Amygdala (tissue), 56 donors: ENCODE data around the gene ZMYND8.
A peak's percentile ranks its signal among the peaks of the same experiment; 100 is the strongest.

Experiments used
- DNase-seq, 56 donors: peaks; one replicate each; lab custom pipeline; 2025; lab: John Stamatoyannopoulos, UW

ZMYND8 gene

DNA sequence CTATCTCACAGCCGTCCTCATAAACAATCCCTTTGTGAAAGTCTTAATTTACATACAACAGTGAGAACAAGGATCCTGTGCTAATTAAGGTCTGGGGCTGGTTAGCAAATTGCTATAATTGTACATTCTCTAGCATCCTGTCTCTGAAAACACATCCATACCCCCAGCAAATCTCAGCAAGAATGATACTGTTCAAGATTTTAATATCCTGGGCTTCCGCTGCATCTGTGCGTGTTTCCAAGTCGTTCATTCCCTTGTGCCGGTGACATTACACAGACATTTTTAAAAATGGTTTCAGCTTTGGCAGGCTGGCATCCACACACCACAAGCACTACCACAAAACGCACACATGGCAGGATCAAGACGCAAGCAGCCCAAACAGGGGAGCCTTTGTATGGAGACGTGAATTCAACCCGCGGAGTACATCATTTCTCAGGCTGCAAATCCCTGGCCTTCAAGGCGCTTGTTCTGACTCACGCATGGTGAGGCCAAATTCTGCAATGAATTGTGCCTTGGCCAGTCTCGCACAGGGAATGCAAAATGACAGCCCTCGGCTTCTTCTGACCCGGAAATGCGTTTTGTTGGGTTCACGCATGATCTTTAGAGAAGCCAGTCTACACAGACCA is 20.3 kb downstream of the ZMYND8 start:
- DNase-seq = peak in 50 of 56 donors; percentile 24 to 86 (median 65)

DNA sequence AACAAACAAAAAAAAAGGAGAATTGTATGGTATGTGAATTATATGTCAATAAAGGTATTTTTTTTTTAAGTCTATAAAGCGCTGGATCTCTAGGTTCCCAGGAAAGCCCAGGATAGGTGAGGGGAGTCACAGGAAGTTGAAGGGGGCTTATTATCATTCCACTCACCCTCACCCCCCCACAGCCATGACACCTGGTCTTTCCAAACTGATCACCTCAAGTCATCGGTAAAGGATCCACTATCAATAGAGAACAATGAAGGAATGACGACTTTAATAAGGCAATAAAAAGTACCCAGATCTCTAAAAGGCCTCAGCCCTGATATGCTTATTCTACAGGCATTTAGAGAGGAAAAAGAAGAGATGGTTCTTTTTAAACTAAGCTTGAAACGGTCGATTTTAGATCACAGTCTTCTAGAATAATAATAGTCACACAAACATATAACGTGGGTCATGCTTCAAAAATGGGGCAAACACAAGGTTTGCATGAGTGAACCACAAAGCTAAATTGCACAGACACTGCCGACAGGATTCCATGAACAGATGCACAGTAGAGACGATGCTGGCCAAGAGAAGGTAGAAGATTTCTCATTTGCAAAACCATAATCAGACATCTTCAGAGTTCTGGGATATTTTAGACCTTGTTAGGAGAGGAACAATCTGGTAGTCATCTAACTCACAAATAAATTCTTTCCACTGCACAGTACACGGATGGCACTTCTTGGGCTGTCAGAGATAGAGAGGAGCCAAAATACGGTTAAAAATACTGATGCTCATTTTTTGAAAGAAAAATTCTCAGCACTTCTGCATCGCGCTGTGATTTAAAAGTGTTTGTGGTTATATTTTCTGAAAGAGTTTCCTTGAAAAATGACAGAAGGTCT is 21.0 kb downstream of the ZMYND8 start:
- DNase-seq = no peak

DNA sequence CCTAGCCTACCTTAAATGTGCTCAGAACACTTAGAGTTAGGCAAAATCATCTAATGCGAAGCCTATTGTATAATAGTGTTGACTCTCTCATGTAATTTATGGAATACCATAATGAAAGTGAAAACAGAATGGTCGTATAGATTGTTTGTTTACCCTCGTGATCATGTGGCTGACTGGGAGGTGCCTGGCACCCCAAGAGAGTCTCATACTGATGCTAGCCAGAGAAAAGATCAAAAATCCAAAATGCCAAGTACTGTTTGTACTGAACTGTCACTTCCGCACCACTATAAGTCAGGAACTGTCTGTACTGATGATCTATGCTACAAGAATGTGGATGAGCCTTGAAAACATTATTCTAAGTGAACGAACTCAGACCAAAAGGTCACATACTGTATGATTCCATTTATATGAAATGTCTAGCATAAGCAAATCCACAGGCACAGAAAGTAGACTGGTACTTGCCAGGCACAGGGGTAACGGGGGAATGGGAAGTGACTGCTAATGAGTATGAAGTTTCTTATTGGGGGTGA is 22.4 kb downstream of the ZMYND8 start:
- peak in 3 of 56 donors; percentile 13 to 28 (median 22) for DNase-seq

DNA sequence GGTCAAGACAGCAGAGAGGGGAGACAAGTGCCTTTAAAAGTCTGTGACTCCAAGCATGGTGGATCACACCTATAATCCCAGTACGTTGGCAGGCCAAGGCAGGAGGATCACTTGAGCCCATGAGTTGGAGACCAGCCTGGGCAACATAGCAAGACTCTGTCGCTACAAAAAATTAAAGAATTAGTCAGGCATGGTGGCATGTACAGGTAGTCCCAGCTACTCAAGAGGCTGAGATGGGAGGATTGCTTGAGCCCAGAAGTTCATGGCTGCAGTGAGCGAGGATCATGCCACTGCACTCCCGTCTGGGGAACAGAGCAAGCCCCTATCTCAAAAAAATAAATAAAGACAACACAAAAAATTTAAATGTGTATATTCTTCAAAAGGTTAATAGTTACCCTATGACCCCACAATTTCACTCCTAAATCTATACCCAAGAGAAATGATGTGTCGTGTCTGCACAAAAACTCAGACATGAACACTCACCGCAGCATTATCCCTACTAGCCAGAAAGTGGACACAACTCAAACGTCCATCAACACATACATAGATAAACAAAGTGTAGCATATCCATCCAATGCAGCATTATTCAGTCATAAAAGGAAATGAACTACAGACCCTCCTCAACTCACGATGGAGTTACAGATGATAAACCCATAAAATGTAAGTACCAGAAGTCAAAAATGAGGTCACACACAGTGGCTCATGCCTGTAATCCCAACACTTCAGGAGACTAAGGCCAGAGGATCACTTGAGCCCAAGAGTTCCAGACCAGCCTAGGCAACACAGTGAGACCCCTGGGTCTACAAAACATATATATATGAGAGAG is 23.9 kb downstream of the ZMYND8 start:
- DNase-seq = no peak

DNA sequence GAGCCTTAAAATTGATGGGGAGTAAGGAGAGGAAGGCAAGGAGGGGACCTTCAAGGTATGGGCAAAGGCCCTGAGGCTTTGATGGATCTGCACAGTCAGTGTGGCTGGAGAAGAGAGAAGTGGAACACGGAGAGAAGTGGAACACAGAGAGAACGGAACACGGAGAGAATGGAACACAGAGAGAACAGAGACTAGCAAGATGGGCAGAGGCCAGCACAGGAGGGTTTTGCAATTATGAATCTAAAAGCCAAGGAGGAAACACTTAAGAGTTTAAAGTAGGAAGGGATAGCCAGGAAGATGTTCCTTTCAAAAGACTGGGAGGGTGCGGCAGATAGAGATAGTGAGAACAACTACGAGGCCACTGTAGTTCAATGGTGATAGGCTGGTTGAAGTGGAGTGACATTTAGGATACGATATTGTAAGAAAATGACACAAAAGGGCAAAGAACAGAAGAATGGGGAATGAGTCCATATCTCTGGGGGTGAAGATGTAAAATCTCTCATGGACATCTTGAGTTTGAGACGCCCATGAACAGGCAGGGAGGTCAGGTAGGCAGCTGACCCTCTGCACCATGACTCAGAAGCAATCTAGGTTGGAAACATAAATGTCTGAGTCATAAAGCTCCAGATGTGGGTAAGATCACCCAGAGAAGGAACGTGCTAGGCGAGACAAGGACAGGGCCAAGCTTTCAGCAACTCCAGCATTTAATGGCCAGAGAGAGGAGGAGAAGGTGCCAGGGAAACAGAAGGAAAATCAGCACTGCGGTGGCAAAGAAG is 25.4 kb downstream of the ZMYND8 start:
- DNase-seq = no peak

DNA sequence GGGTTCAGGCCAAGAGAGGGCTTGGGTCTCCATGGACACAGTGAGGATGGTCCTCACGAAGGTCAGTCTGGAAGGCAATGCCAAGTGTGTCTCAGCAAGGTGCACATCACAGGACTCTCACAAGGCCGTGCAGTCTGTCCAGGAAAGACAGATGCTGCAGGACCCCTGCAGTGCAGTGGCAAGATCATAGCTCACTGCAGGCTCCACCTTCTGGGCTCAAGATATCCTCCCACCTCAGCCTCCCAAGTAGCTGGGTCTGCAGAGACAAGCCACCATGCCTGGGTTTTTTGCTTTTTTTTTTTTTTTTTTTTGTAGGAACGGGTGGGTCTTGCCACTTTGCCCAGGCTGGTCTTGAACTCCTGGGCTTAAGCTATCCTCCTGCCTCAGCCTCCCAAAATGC is 26.4 kb downstream of the ZMYND8 start:
- no peak for DNase-seq

DNA sequence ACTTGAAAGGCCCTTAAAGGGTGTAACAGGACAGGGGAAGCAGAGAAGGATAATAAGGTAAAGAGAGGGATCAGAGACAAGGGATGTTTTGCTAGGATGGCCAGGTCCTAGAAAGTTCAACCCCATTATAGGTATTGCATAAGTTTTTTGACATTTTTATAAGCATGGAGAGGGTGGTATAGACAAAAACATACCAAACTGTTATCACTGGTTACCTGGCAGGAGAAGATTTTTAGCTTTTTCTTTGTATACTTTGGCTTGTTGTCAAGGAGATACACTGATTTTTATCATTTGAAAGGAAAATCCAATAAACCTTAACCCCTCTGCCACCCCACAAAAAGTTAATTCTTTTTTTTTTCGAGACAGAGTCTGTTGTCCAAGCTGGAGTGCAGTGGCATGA is 28.4 kb downstream of the ZMYND8 start:
- no peak for DNase-seq

DNA sequence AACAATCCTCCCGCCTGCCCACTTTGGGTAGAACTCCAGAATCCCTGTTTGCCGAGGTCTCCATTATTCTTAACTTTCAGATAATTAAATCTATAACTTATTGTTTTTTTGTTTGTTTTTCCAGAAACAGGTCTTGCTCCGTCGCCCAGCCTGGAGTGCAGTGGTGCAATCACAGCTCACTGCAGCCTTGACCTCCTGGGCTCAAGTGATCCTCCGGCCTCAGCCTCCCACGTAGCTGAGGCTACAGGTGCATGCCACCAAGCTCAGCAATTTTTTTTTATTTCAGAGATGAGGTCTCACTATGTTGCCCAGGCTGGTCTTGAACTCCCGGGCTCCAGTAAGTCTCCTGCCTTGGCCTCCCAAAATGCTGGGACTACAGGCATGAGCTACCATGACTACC is 28.8 kb downstream of the ZMYND8 start:
- DNase-seq = no peak

DNA sequence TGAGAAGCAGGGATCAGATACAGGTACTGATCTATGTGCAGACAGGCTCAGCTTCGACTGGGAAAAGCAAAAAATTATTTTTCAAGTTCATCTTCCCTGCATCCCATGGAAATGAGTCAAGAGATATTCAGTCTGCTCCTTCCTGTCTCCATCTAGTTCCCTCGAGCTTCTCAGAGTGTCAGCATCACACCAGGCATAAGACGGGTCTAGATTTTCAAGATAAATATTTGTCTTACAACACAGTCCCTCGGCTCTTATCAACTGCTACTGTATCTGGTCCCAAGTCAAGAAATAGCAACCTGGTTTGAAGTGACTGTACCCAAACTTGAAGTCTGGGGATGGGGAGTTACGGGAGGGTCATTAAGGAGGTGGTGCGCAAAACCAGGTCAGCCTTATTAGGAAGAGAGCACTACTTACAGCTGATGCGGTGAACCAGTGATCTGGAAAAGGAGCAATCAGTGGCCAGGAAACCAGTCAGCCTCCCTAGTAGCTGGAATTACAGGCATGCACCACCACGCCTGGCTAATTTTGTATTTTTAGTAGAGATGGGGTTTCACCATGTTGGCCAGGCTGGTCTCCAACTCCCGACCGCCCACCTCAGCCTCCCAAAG is 29.7 kb downstream of the ZMYND8 start:
- DNase-seq = no peak

DNA sequence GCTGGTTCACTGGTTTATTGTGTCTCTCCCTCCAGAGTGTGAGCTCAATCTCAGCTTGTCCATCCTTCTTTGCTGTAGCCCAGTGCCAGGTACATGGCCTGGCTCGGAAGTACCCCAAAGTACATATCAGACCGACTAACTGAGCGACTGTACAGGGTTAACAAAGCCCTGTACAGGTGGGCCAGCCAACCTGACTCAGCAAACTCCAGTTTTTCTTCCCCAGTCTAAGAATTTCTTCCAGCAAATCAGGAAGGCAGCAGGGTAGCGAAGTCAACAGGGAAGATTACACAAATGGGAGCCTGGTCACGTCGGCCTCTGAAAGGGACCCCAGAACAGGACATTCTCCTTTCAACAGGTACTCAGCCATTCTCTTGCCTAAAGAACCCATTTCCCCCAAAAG is 31.3 kb downstream of the ZMYND8 start:
- no peak for DNase-seq

DNA sequence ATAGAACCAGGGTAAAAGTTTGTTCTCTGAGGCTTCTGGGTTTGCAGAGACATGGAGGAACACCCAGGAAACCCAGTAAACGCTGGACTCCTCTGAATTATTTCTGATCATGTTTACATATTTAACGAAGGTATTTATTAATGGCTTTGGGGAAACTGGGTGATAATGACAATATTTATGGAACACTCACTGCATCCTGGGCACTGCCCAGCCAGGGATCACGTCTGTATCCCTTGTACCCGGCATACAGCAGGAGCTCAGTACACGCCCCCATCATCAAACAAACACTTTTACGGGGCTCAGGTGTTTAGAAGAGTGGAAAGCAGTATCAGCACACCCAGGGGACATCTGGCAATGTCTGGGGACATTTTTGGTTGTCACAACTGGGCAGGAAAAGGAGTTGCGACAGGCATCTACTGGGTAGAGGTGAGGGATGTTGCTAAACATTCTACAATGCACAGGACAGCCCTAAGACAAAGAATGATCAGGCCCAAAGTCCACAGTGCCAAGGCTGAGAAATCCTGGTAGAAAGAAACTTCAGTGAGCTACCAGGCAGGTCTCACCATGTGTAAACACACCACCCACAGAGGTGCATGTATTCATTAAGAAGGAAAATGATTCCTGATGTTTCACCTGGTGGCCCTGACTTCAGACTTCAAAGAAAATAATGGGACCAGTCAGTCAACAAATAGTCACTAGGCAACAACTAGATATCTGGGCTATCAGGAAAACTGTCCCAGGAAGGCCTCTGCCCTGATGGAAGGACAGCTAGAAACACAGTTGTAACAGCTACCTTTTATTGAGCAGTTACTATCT is 35.3 kb downstream of the ZMYND8 start:
- DNase-seq = no peak

DNA sequence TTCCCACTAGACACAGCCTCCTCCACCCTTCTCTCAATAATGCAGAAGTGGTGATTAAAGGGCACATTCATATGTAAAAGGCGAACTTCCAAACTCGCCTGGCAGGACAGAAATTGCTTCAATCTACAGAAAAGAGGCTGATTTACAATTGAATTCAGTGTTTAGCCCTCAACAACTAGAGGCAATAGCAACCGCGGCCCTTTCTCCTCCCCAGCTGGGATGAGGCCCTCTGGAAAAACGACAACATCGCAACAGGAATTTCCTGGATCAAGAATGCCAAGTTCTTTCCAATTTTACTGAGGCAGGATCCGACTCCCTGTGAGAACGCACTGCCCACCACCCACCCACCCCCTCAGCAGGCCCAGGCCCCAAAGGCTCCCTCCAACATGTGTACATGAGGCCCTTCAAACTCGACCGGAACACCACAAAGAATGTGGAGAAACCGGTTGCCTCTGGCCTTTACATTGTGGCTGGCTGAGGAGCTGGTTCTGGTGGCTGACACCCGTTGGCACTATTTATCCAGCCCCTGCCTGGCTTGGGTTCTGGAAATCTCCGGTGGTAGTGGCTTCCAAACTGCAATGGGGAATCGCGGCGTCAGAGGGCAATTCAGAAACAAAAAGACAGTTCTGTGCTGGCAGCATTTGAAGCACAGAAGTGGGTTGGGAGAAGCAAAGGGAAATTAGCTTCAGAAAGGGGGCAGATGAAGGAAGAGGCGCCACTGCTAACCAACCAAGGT is 36.8 kb downstream of the ZMYND8 start:
- peak in 51 of 56 donors; percentile 10 to 82 (median 58) for DNase-seq

DNA sequence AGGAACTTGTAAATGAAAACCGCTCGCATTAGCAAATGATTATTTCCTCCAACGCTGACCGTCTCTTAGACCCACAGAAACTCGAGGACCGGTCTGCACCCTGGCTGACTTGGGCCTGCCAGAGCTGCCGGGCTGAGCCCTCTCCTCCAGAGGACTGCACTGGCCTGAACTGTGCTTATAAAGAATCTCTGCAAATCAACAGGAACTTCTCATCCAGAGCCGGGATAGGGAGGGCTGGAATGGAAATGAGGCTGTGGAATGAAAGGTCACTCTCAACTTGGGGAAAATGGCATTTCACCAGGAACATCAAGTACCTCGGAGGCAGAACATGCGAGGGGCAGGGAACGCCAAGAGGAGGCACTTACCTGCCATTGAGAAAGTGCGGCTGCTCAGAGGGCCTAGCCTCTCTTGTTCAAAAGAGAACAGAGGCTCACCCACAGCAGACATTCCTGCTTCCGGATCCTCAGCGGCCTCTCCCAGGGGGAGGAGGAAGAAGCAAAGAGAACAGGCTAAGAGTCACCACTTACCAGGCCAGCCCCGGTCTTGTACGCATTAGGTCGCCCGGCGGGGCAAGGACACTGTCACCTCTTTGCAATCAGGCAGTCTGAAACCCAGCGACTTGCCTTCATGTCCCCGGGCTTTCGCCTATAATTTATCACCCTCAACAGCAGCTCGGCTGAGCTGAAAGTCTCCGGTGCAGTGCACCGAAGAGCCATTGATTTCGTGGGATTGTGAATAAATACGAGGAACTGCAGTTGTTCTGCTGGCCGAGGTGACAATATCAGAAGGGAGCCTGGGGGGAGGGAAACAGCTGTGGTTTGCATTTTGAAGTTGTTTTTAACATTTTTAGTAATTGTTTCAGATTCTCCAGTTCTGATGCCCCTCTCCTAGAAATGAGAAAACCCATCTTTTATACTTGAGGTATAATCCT is 37.6 kb downstream of the ZMYND8 start:
- peak in 44 of 56 donors; percentile 15 to 79 (median 62) for DNase-seq

DNA sequence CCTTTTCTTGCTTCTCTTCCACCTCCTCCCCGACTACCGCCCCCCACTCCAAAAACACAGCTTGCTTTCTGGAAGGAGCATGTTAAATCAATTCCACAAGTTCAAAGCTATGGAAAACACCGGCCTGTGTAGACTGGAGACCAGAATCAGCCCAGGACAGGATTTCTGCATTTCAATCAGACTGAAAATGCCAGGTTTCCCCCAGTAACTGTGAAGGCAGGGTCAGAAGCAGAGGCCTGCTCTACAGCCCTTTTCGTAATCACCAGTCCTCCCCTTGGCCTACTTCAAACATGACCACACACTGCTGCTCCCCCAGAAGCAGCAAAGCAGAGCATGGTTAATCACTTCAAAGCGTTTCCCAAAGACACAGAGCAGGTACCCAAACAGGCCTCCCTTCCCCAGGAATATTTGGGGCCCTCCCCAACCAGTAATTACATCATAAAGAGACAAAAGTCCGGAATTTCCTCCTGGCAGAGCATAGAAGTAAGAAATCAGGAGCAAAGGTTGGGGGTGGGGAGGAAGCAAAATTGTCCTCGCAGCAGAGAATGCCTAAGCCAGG is 38.4 kb downstream of the ZMYND8 start:
- peak in 12 of 56 donors; percentile 43 to 72 (median 58) for DNase-seq

DNA sequence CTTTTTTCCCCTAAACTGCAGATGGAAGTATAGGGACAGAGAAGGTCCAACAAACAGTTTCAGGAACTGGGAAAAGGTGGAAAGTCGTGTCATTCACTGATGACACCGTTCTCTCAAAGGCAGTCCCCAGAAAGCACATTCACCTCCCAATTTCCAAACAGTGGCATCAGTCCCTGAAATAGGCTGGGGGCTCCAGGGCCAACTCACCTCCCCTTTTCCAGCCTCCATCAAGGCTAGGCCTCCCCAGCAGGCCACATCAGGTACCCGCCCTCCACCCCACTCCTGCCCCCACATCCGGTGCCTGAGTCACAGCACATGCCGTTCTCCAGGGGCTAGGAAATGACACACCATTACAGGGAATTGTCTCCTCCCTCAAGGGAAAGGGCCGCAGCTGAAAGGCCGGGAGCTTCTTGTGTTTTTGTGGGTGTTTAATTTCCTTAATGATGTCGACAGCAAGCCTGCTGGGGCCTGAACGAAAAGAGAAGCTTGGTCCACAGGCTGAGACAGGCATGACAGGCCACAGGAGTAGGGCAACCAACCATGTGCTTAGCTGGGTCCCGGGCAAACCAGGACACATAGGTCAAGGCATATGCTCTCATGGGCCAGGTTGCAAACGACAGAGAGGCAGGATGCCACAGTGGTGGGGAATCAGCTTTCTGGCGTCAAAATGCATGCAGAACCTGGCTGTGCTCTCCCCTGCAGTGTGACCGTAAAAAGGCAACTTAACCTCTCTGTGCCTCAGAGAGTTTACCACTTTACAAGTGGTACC is 39.2 kb downstream of the ZMYND8 start:
- DNase-seq = peak in 24 of 56 donors; percentile 11 to 74 (median 28)

DNA sequence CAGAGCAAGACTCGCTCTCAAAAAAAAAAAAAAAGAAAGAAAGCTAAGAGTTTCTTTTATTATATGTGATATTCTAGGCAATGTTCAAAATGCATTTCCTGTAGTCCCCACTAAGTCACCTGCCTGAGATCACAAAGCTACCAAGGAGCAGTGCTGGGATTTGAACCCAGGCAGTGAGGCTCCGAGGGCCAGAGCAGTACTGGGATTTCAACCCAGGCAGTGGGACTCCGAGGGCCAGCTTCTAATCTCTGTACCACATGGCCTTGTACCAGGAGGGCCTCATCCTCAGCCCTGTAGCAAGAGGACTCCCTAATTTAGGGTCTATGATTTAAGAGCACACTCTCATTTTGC is 39.7 kb downstream of the ZMYND8 start:
- DNase-seq = no peak
